Astrocyte of the hippocampus (primary cell): ENCODE results near the gene LOXL3.

ENCODE experiments used
- DNase-seq: peaks from one replicate; pipeline ENCODE4 v3.0.0; 2011; ENCODE audit warnings: low read depth, low spot score

LOXL3 gene

GRCh38 chr2:74527741-74528140 is 26.0 kb downstream of the LOXL3 start:
- DNase-seq = no peak

GRCh38 chr2:74526649-74527230 is 27.0 kb downstream of the LOXL3 start:
- no peak for DNase-seq

DNA sequence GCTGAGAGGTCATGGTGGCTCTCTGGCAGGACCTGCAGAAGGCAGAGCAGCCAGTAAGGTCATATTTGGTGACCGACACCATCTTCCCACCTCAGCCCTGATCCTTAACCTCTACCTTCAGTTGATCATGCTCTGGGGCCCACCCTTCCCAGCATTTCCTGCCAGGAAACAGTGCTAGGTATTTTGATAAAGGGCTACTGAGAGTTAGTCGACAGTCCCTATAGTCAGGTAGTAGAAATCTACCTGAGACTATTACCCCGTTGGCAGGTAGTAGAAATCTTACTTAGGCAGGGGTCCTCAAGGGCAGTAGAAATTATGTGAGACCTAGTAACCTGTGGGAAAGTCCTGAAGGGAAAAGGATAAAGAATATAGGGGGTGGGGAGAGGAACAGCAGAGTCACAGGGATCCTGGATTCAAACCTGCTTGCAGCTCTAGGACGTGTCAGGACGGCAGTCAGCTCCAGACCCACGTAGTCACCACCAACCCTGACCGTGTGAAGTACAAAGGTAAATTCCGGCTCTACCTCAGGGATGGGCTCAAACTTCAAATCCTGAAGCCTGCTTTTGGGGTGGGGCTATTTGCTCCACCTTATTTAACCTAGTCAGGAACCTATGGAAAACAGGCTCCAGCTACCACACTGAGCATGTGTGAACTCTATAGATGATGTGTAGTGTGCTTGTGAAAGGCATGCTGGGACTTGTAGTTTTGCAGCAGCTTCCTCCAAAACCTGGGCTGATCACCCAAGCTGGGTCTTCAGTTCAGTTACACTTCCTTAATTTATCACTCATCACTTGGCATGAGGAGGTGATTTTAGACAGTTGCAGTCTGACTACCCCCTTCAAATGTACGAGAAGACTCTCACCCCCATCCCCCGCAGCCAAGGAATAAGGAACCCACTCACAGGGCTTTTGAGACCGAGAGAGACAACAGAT is 27.8 kb downstream of the LOXL3 start, which contains the start of gene DQX1:
DQX1 (minus strand) TSS at position 515 of the 932 bp plus-strand sequence; CDS start at position 13, 502 bp downstream.
- no peak for DNase-seq

GRCh38 chr2:74524955-74525716 is 28.6 kb downstream of the LOXL3 start:
- DNase-seq = no peak

DNA sequence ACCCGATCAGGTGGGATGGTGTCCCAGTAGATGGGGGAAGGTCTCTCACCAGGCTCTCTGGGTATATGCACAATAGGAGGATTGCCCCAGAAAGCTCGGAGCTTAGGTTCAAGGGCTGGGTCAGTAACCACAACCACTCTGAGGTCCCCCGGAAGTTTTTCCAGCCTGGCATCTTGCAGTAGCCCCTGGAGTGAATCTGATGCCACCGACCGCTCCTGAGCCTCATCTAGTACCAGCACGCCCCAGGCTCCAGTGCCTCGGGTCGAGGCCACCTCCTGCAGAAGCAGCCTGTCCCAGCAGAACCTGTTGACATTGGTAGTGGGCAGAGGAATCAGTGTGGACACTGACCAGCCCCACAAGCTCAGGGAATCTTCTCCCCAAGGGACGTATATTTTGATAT is 29.7 kb downstream of the LOXL3 start:
- DNase-seq = no peak

DNA sequence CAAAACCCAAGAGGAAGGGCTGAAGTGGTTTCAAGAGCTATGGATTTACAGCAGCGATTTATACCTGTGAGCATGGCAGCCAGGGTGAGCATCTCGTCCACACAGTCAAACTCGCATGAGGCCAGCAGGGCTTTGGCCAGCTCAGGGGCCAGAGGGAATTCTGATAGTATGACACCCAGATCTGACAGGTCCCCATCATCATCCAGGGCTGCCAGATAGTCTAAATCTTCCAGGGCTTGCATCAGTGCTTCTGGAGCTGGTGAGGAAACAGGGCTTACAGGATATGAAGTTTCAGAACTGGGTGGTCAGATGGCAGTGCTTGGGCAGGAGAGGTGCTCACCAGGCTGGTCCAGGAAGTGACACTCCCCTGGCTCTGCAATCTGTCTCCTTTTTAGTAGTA is 31.2 kb downstream of the LOXL3 start:
- DNase-seq = no peak

DNA sequence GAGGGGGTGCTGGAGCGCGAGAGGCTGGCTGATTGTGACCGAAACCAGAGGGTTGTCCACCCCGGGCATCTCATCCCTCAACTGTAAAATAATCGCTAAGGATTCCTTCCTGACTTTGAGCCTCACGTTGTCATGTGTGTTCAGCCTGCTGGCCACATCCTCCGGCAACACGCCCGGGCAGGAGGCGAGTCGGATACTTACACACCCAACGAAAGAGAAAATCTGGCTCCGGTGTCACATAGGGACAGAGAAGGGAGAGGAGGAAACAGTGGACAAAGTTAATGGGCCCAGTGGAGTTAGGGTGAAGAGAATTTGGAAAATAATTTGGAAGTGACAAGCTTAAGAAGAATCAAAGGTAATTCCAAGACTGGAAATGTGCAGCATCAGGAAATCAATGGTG is 37.1 kb downstream of the LOXL3 start:
- DNase-seq = no peak

DNA sequence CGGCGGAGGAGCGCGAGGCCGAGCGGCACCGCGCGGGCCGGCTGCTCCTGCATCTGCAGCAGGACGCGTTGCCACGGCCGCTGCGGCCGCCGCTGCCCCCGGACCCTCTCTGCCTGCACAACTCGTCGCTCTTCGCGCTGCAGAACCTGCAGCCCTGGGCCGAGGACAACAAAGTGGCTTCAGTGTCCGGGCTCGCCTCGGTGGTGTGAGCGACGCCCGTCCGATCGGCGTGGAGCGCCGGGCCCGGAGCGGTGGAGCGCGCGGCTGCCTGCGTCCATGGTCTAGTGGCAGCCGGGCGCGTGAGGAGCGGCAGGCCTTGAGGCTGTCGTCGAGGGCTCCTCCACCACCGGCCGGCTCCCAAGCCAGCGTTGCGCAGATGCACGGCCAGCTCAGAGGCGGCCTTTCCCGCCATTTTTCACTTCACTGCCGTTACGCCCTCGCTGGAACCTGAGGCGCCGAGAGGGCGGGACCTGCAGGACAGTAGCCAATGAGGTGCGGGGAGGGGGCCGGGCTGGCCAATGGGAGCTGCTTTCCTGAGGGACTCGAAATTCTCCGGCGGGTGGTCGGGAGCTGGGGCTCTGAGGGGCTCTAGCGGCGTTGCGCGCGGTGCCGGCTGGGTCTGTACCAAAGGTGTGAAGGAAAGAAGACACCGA is 37.6 kb downstream of the LOXL3 start:
- DNase-seq = peak; percentile 68

GRCh38 chr2:74515271-74515980 is 38.3 kb downstream of the LOXL3 start:
- no peak for DNase-seq

GRCh38 chr2:74514368-74515270 is 39.1 kb downstream of the LOXL3 start, which contains the start of gene TLX2:
Gene TLX2, plus strand, starts transcription at chr2:74514450. Its CDS starts 357 bp downstream, at chr2:74514807.
- no peak for DNase-seq

GRCh38 chr2:74513605-74514367 is 40.0 kb downstream of the LOXL3 start:
- peak; percentile 45 for DNase-seq

DNA sequence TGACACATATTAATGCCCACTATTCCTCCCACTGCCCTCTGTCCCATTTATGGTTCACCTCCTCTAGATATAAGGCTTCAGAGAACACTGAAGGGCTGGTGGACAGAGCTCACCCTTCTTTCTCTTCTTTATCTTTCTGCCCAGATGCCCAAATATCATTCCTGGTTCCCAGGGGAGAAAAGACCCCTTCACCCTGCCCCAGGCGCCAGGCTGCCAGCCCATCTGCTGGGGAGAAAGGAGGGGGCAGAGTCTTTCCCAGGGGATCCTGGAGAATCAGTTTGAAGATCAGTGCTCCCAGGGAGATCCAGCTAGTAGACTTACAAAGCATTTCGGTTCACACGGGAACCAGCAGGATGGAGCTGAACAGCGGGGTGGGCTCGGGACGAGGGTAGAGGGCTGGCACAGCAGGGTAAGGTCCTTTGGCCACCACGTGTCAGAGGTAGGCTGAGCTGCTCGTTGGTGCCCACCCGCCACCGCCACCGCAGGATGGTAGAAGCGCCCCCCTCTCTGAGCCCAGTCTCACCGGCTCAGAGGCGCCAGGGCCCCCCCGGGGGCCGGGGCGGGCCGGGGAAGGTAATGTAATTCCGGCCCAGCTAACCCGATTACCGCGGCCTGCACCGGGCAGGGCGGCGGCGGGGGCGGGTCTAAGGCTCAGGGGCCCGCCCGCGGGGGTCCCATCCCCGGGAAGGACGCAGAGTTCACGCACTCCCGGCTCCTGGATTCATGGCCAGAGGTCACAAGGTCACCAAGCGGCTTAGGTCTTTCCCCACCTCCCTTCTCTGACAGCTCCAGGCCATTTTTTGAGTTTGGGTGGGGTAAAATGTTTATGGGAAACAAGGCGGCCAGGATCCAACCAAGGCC is 40.8 kb downstream of the LOXL3 start:
- no peak for DNase-seq

DNA sequence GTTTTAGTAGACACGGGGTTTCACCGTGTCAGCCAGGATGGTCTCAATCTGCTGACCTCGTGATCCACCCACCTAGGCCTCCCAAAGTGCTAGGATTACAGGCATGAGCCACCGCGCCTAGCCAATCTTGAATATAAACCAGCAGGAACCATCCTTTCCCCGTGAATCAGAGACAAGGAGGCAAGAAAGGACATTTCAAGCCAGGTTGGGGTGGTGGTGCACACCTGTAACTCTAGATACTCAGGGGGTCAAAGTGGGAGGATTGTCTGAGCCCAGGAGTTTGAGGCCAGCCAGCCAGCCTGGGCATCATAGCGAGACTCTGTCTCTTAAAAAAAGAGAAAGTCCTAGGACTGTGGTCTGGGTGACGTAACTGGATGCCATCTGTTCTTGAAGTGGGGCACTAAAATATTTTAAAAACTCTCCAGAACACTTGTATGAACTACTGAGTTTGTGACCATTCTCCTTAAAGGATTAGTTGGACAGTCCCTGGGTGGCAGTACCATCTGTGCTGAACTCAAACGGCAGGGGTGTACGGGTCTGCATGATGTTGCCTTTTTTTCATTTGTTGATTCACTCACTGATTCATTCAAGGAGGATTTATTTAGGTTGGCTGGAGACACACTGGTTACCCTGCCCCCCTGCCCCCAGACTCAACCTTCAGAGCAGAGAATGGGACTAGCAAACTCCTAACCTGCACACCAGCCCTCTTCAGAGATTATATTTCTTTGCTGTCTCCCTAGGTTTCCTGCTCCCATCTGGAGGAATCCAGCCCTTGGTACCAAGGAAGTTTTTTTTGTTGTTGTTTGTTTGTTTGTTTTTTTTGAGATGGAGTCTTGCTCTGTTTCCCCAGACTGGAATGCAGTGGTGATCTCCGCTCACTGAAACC is 42.4 kb downstream of the LOXL3 start:
- DNase-seq = no peak

GRCh38 chr2:74510272-74510671 is 43.5 kb downstream of the LOXL3 start:
- DNase-seq = no peak

GRCh38 chr2:74507926-74508520 is 45.7 kb downstream of the LOXL3 start:
- DNase-seq = peak; percentile 47

GRCh38 chr2:74507145-74507925 is 46.4 kb downstream of the LOXL3 start, which contains the start of gene PCGF1:
Gene PCGF1, minus strand, starts transcription at chr2:74507695. Its CDS starts 27 bp downstream, at chr2:74507668.
- peak; percentile 99 for DNase-seq
